ENCODE data around the gene GBX1.

GBX1 gene

GRCh38 chr7:151201344-151201743 lies 33.9 kb upstream of the GBX1 start:
- peaks cover 9% of the 10 kb centered on the region for H3K27me3 Mint-ChIP-seq
- H3K4me3 Mint-ChIP-seq = no peak overlapping the region
- H3K9me3 Mint-ChIP-seq = no peaks in the 10 kb centered on the region
- DNase-seq = no peak
- H3K4me1 Mint-ChIP-seq = peaks cover 6% of the 10 kb centered on the region
- peak overlapping the region; percentile 1 to 27 for H3K27ac Mint-ChIP-seq
- no peak for ATAC-seq

GRCh38 chr7:151198945-151199848 lies 31.7 kb upstream of the GBX1 start:
- H3K27ac Mint-ChIP-seq = no peak overlapping the region
- H3K9me3 Mint-ChIP-seq = no peaks in the 10 kb centered on the region
- no peak overlapping the region for H3K4me3 Mint-ChIP-seq
- peaks cover 4% of the 10 kb centered on the region for H3K4me1 Mint-ChIP-seq
- no peak for DNase-seq
- ATAC-seq = no peak
- H3K27me3 Mint-ChIP-seq = peaks cover 9% of the 10 kb centered on the region

- Mint-ChIP-seq H3K4me3 (no peak overlapping the region), H3K27me3 (peaks cover 9% of the 10 kb centered on the region), H3K27ac (no peak overlapping the region), H3K4me1 (peaks cover 6% of the 10 kb centered on the region), H3K9me3 (no peaks in the 10 kb centered on the region)
- no peak for ATAC-seq
- DNase-seq = no peak
Observed at GRCh38 chr7:151197932-151198331, 30.4 kb upstream of the GBX1 start.

- no peaks in the 10 kb centered on the region for H3K9me3 Mint-ChIP-seq
- H3K4me1 Mint-ChIP-seq = peaks cover 6% of the 10 kb centered on the region
- DNase-seq = no peak
- no peaks in the 10 kb centered on the region for H3K27me3 Mint-ChIP-seq
- ATAC-seq = no peak
- no peak overlapping the region for H3K27ac Mint-ChIP-seq
- no peak overlapping the region for H3K4me3 Mint-ChIP-seq
Observed at GRCh38 chr7:151195616-151196450, 28.3 kb upstream of the GBX1 start.

DNA sequence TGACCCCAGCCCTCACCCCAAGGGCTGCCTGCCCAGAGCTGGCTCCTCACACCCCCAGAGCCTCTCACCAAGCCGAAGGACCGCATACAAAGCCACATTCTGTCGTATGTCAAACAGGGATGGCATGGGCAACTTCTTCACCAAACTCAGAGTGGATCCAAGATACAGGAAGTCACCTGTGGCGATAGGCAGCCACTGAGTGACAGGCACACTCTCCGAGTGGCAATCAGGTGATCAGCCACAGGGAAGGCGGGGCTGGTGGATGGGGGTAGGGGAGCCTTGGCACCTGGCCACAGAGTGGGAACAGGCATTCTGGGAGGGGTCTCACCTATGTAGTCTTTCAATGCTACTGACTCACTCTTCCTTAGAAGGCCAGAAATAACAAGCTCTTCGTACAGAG lies 26.7 kb upstream of the GBX1 start:
- H3K9me3 Mint-ChIP-seq = no peaks in the 10 kb centered on the region
- no peak overlapping the region for H3K27ac Mint-ChIP-seq
- ATAC-seq (no peak), DNase-seq (no peak)
- peaks cover 6% of the 10 kb centered on the region for H3K4me1 Mint-ChIP-seq
- H3K4me3 Mint-ChIP-seq = no peak overlapping the region
- H3K27me3 Mint-ChIP-seq = no peaks in the 10 kb centered on the region

DNA sequence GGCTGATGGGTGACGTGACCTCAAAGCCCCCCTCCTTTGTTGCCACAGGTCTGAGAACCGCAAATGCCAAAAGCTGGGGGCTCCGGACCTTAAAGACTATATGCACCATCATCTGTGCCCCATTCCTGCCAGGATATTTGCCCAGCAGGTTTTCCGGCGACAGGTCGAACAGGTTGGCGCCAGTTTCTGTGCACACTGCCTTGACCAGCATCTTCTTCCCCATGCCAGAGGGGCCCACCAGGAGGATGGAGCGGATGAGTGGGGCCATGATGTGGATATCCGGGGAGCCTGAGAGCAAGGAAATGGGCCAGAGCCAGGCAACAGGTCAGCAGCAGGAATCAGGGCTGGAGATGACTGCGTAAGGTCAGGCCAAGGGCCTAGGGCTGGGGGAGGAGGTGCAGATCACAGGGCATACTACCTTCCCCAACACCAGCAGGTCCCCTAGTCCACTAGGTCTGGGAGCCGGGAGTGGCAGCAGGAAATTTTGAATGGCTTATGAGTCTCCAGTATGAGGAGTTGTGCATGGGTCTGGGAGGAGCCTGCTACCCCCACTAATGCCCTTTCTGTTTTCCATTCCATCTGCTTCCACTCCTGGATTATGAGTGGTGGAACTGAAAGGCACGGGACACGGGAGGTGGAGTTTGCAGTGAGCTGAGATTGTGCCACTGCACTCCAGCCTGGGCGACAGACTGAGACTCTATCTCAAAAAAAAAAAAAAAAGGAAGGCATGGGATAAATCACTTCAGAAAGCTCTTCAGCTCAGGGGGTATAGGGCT lies 25.9 kb upstream of the GBX1 start:
- Mint-ChIP-seq H3K9me3 (no peaks in the 10 kb centered on the region), H3K27me3 (no peaks in the 10 kb centered on the region), H3K4me1 (peaks cover 6% of the 10 kb centered on the region), H3K4me3 (no peak overlapping the region), H3K27ac (peak overlapping the region in 1 of 2 donors; percentile 28)
- DNase-seq (no peak), ATAC-seq (no peak)

DNA sequence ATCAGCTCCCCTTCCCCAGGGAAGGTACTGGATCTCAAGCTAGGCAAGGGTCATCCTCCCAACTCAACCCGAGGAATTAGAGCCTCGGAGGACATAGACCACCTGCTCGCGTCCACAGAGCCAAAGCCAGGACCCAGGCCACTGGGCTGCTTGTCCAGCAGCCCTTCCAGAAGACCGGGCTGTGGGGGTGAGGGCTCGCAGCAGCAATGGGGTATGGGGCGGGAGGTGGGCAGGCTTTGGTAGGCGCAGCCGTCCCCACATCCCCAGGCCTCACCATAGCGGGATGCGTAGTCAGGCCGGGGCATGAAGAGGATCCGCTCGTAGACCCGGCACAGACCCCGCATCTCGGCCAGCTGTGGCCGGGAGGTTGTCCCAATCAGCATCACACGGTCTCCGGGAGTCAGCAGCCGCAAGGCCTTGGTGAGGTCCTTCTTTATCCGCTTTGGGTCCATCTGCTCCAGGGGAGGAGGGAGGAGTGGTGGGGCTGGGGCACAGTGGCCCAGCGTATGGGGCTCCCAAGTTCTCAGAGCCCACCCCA lies 24.6 kb upstream of the GBX1 start:
- no peak for ATAC-seq
- no peak for DNase-seq
- Mint-ChIP-seq H3K9me3 (no peaks in the 10 kb centered on the region), H3K4me1 (peaks cover 10% of the 10 kb centered on the region), H3K4me3 (no peak overlapping the region), H3K27ac (no peak overlapping the region), H3K27me3 (no peaks in the 10 kb centered on the region)

DNA sequence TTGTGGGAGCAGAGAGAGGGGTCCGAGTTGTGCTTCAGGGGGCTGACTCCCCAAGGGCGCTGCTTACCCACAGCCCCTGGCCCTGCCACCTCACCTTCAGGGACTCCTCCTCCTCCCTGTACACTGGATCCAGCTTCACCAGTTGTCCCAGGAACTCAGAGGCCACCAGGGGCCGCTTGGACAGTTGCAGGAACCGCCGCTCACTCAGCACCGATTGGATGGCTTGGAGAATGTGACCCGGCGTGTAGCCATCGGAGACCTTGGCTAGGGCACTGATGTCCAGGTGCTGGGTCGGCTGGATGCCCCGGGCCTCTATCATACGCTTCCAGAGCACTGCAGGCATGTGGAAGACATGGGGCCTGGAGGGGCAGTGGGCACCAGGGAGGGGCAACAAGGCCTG lies 24.1 kb upstream of the GBX1 start:
- no peaks in the 10 kb centered on the region for H3K27me3 Mint-ChIP-seq
- DNase-seq (no peak), ATAC-seq (no peak)
- no peaks in the 10 kb centered on the region for H3K9me3 Mint-ChIP-seq
- no peak overlapping the region for H3K27ac Mint-ChIP-seq
- H3K4me3 Mint-ChIP-seq = no peak overlapping the region
- peaks cover 10% of the 10 kb centered on the region for H3K4me1 Mint-ChIP-seq

DNA sequence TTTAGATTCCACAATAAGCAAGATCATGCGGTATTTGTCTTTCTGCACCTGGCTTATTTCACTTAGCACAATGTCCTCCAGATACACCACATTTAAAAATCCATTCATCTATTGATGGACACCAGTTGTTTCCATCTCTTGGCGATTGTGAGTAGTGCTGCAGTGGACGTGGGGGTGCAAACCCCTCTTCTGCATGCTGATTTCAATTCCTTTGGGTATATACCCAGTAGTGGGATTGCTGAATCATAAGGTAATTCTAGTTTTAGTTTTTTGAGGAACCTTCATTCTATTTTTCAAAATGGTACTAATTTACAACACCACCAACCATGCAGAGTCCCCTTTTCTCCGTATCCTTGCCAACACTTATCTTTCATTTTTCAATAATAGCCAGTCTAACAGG lies 21.5 kb upstream of the GBX1 start:
- Mint-ChIP-seq H3K27me3 (no peaks in the 10 kb centered on the region), H3K9me3 (no peaks in the 10 kb centered on the region), H3K27ac (peak overlapping the region in 1 of 2 donors; percentile 38), H3K4me3 (no peak overlapping the region), H3K4me1 (peaks cover 4% of the 10 kb centered on the region)
- ATAC-seq (no peak), DNase-seq (no peak)

GRCh38 chr7:151188252-151188542 lies 20.7 kb upstream of the GBX1 start:
- ATAC-seq (no peak), DNase-seq (no peak)
- H3K4me3 Mint-ChIP-seq = no peak overlapping the region
- H3K27me3 Mint-ChIP-seq = no peaks in the 10 kb centered on the region
- peaks cover 4% of the 10 kb centered on the region for H3K4me1 Mint-ChIP-seq
- no peak overlapping the region for H3K27ac Mint-ChIP-seq
- H3K9me3 Mint-ChIP-seq = no peaks in the 10 kb centered on the region

GRCh38 chr7:151187409-151188251 lies 20.1 kb upstream of the GBX1 start:
- H3K4me1 Mint-ChIP-seq = peaks cover 4% of the 10 kb centered on the region
- DNase-seq = no peak
- no peak for ATAC-seq
- no peaks in the 10 kb centered on the region for H3K9me3 Mint-ChIP-seq
- H3K4me3 Mint-ChIP-seq = no peak overlapping the region
- no peaks in the 10 kb centered on the region for H3K27me3 Mint-ChIP-seq
- H3K27ac Mint-ChIP-seq = no peak overlapping the region

- peaks cover 5% of the 10 kb centered on the region for H3K27me3 Mint-ChIP-seq
- H3K27ac Mint-ChIP-seq = no peak within 1 kb of the TSS
- peaks cover 4% of the 10 kb centered on the region for H3K4me1 Mint-ChIP-seq
- ATAC-seq (no peak), DNase-seq (no peak)
- H3K9me3 Mint-ChIP-seq = no peaks in the 10 kb centered on the region
- no peak within 1 kb of the TSS for H3K4me3 Mint-ChIP-seq
Observed at GRCh38 chr7:151186640-151187408, 19.3 kb upstream of the GBX1 start, which contains the start of gene ASB10. ASB10 (minus strand) TSS chr7:151187250; CDS start chr7:151187130, 120 bp downstream.

- DNase-seq (no peak), ATAC-seq (no peak)
- Mint-ChIP-seq H3K4me3 (no peak overlapping the region), H3K4me1 (peaks cover 4% of the 10 kb centered on the region), H3K9me3 (no peaks in the 10 kb centered on the region), H3K27ac (no peak overlapping the region), H3K27me3 (peaks cover 8% of the 10 kb centered on the region)
Observed at GRCh38 chr7:151185762-151186639, 18.5 kb upstream of the GBX1 start.

All from stimulated activated naive CD8-positive, alpha-beta T cell treated with anti-CD3 and anti-CD28 coated beads, Interleukin-15, amount 100 ng/mL, for 72 hours (primary cell).